Right ventricle myocardium inferior (tissue), 1 donor: ENCODE data around the gene CUX1. TPM values are rescaled to one million over a fixed set of nuclear protein-coding genes. Genes with fewer than 3 reads are reported as not detected.

Experiments
- ATAC-seq: fragments of 200-7000 bp; cut with Tn5 transposase; one replicate; pipeline ENCODE4 v1.9.1; 2020; ENCODE audit warnings: mild to moderate bottlenecking, moderate library complexity
- DNase-seq: peaks from one replicate; pipeline ENCODE4 v3.0.0; 2021; ENCODE audit errors: missing footprints
- intact Hi-C: fragments of 100-400 bp; cut with DNase I; formaldehyde crosslinking; loops from one replicate; pipeline ENCODE4 v1.11.0; 2022
- total RNA-seq: library from RNA; stranded (reverse); fragmentation: NEBNext Ultra II Directional; extraction: Animal tissue kit (Norgen Biotek cat#: 25700); gene quantifications from one replicate; pipeline ENCODE4 v1.2.1, GENCODE V29; 2021
- donor health status: DM: no; HTN: yes; CAD: no; lungs with severe emphysema.

Gene CUX1
- total RNA-seq, 1 donor from 2014 or later = 107 TPM

DNA sequence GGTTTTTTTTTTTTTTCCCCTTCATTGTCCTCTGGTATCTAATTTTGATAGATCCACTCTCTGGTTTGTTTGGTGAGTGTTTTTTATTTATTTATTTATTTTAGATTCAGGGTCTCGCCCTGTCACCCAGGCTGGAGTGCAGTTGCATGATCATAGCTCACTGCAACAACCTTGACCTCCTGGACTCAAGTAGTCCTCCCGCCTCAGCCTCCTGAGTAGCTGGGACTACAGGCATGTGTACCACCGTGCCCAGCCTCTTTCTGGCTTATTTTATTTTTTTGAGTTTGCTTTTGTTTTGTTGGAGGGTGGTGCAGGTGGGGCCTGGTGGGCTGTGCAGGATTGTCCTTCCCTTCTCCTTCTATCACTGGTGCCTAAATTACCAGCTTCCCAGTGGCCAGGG, 282.0 kb downstream of the CUX1 start:
- DNase-seq = no peak
- no peak for ATAC-seq
- intact Hi-C loops = no loop called here

DNA sequence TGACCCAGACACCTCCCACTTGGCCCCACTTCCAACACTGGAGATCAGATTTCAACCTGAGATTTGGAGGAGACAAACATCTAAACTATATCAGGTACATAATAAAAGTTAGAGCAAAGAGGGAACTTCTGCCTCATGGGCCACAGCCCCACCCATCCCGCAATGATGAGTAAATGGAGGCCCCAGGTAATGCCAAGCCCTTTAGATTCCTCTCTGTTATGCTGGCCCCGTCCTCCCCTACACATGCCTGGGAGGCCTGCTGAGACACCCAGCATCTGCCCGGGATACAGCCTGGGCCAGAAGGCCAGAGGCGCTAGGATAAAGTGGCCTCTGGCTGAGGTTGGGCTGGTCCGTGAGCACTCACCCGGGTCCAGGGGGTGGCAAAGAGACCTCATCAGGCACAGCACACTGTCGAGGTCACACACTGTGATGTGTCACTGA, 283.7 kb downstream of the CUX1 start:
- DNase-seq (no peak), ATAC-seq (no peak)
- intact Hi-C loops = no loop called here

DNA sequence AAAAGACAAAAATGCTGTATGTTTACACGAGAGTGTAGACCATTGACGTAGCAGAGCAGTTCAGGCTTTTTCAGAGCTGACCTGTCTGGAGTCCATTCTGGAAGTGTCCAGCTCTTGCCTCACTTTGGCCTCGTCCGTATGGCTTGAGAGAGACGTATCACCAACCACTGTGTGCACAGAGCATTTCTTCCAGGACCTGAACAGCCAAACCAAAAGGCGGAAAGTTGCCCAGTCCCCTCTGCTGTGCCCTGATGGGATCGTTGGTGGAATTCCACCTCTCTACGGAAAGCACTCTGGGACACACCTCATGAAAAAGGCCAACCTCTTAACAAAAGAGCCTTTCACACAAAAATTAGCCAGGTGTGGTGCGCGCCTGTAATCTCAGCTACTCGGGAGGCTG, 284.5 kb downstream of the CUX1 start:
- intact Hi-C loops = no loop called here
- no peak for DNase-seq
- no peak for ATAC-seq

DNA sequence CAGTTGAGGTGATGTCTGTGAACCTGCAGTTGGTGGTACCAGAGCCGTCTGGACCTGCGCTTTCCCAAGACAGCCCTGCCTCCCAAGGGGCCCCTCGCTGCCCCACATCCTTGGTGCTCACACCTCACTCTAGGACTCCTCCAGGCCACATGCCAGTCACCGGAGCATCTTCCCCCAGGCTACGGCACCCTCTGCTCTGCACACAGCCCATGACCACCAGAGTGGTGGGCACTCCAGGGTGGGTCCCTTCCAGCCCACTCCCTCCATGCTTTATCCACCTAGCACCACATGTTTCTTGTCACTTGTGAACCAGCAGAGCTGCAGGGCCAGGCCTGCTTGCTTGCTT, 285.6 kb downstream of the CUX1 start:
- no peak for ATAC-seq
- DNase-seq = no peak

DNA sequence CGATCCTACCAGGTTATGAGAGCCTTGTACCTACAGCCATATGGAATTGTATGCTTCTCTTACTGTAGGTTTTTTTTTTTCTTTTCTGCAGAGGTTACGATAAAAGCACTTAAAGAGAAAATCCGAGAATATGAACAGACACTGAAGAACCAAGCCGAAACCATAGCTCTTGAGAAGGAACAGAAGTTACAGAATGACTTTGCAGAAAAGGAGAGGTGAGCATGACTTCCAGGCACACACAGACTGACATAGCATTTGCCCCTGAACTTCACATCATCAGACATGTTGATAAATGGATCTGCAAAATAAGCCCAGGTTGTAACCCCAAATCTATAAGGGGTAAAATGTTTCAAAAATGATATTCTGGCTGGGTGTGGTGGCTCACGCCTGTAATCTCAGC, 286.8 kb downstream of the CUX1 start:
- ATAC-seq (no peak), DNase-seq (no peak)
- intact Hi-C loops = no loop called here

More for the DNA sequence above, 285.6 kb downstream of the CUX1 start:
- intact Hi-C loops = no loop called here

DNA sequence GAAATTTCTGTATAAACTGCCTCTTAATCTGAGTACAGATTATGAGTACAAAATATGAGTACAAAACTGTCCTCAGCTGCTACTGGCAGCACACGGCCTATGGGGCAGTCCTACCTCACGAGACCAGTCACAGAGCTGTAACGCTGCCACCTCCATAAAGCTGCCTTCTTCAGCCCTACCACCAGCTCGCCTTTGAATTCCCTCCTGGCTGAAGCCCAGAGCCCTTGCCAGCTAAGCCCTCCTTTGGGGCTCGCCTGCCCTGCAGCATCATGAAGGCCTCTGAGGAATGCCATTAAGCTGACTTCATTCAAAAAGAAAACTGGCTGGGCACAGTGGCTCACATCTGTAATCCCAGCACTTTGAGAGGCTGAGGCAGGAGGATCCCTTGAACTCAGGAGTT, 289.2 kb downstream of the CUX1 start:
- intact Hi-C loops = no loop called here
- DNase-seq = no peak
- ATAC-seq = no peak

DNA sequence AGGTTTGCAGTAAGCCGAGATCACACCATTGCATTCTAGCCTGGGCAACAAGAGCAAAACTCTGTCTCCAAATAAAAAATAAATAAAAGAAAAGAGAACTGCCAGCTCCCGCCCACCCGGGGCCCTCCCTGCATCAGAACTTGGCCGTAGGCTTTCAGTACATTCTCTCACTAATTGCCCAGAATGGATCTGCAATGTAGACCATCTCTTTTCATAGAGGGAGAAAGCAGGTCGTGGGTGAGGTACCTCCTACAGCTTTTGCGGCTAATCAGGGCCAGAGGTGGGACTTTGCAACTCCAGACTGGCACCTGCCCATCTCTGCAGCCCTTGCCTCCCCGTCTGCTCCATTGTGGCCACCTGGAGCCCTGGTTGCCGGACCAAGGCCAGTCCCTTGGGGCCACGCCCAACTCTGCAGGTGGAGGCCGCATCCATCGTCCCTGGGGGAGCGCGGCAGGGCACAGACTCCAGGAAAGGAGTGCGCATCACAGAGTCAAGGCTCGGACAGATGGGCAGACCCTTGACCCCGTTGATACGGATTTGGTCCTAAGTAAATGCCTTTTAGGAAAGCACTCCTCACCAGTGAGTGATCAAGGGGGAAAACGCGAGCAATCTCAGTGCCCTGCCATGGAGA, 290.2 kb downstream of the CUX1 start:
- intact Hi-C loops = no loop called here
- DNase-seq = no peak
- no peak for ATAC-seq

DNA sequence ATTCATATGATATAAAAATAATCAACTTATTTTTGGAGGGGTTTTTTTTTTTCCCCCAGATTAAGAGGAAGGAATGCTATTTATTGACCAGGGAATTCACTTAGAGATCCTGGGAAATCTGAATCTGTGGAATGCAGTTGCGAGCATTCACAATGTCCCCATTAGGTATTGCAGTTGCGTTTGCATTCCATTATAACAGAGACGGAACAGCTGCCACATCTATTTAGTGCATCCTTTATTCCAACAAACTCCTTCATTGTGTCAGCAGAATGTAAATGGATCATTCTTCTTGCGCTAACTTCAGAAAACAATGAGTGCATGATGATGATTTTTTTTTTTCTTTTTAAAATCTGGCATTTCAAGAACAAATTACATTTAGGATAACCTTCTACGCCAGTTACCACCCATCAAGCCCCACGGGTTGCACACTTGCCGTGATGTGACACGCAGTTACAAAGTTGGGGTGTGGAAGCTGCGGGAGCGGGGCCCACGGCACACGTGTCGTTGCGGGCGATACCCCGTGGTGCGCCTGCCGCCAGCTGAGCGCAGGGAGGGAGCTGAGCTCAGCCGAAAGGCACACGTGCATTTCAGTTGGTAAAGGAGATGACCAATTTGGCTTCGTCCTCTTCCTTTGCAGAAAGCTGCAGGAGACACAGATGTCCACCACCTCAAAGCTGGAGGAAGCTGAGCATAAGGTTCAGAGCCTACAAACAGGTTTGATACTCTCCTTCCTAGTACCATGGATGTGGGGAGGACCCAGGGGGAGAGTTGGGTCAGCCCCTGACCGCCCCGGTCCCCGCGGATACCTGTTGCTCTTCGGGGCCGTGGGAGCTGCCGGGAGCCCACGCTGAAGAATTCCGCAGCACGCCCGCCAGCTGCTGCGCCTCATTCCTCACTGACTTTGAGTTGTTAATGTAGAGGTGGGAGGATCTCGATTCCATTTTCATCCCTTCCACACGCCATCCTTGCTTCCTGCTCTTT, 293.9 kb downstream of the CUX1 start:
- DNase-seq (no peak), ATAC-seq (no peak)
- intact Hi-C loops = no loop called here

DNA sequence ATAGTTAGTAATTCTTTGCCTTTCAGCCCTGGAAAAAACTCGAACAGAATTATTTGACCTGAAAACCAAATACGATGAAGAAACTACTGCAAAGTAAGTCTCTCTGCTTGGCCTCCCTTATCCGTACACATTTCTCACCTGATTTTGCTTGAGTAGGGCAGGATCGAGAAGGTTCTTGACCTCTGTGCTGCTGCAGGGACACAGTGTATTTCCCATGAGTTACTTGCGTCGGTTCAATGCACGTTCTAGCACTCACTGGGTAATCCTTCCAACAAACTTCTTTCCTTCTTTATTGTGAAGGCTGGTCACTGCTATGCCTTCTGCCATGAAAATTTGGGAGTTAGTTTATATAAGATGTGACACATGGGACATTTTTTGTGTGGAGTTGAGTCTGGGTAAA, 297.8 kb downstream of the CUX1 start:
- intact Hi-C loops = no loop called here
- DNase-seq (no peak), ATAC-seq (no peak)

DNA sequence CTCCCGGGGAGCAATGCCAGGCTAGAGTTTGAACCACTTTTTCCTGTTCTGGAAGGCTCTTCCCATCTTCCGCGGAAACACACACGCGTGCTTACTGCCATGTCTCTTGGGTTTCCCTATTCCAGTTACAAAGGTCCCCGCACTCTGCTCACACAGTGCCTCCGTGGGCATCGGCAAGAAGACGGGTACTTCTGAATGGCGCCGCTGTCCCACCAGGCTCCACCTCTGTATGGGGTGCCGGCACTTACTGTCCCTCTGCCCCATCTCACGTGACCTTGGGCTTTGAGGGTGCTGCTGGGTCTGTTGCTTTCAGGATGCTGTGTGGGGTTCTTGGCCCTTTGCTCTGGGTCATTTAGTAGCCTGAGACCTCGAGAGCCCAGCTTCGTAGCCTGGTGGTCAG, 298.5 kb downstream of the CUX1 start:
- DNase-seq (no peak), ATAC-seq (no peak)
- intact Hi-C loops = no loop called here

DNA sequence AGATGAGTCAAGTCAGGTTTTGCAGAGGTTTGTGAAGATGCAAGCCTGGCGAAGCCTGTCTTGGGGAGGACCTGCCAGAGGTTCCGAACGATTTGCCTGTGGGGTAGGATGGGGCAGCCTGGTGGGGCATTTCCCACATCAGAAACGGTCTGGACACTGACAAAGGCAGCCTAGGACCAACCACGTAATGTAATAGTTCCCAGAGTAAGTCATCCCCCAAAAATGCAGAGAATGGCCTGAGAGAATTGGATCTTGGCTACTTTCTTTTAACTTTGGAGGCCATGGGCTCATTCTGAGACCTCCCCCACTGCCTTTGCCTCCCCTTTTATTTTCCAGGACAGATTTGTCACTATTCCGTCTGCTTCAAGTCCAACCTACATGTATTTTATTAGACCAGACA, 300.3 kb downstream of the CUX1 start:
- intact Hi-C loops = no loop called here
- ATAC-seq = no peak
- DNase-seq = no peak

DNA sequence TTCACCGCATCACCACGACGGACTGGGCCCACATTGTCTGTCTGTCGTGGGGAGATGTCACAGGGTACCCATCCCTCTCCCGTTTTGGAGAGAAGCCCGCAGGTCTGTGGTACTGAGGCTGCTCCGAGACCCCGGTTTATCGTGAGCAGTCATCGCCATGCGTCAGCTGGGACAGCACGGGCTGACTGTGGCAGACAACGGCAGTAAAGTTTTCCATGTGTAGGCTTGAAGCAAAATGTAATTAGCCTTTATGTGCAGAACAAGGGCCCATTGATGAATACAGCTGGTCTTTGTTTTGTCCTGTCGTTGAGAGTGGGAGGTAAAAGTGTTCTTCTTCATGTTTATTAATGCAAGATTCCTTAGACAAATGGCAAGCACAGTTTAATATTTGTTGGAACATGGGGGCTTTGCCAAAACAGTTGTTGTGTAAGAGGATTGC, 301.8 kb downstream of the CUX1 start:
- intact Hi-C loops = no loop called here
- no peak for DNase-seq
- peak; percentile 55 for ATAC-seq

DNA sequence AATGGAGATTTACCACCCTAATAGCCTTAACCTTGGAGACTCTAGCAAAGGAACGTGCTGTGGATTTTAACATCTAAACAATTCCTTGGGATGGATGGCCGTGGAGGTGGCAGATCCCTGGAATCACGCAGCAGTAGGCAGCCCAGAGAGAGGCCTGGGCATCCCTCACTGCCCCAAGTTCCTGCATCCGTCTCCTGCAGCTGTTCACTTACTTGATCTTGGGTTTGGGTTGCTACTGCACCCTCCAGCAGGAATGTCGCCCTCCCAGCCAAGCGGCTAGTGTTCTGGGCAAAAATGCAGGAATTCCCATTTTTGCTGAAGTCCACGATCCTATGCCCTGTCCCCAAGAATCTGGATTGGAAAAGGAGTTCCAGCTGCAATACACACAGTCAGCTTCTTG, 302.5 kb downstream of the CUX1 start:
- DNase-seq (no peak), ATAC-seq (no peak)
- intact Hi-C loops = loop anchor here (10.0 kb wide), 1 partner anchor 305 kb away; the partner anchor contains the start of gene CUX1

DNA sequence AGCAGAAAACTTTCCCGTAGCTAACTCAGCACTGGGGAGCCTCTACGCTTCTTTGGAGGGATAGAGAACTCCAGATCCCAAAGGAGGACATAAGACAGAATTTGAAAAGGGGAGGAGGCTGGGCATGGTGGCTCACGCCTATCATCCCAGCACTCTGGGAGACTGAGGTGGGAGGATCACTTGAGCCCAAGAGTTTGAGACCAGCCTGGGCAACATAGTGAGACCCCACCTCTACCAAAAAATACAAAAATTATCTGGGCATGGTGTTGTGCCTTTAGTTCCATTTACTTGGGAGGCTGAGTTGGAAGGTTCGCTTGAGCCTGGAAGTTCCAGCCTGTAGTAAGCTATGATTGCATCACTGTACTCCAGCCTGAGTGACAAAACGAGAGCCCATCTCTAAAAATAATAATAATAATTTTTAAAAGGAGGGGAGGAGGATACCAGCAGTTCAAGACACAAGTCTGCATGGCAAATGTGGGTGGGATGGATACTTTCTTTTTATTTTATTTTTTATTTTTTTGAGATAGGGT, 303.3 kb downstream of the CUX1 start:
- no peak for DNase-seq
- intact Hi-C loops = loop anchor here (10.0 kb wide), 1 partner anchor 306 kb away; the partner anchor contains the start of gene CUX1
- ATAC-seq = no peak

DNA sequence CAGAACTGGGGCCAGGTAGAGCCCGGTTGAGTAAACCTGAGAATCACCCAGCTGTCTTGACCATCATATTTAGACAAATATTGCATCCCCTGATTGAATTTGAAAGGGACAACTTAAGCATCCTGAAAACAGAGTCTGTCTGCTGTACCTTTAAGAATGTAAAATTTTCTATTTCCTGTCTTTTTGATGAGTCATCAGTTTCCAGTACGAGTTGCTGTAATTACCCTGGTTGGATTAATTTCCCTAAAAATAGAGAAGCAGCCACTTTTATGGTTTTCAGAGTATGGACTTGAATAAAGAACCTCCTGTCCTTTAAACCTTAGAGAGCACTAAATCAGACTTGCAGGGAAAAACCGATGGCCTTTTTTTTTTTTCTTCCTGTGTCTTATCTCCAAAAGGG, 304.6 kb downstream of the CUX1 start:
- ATAC-seq (no peak), DNase-seq (no peak)
- intact Hi-C loops = loop anchor here (10.0 kb wide), 1 partner anchor 307 kb away; the partner anchor contains the start of gene CUX1

DNA sequence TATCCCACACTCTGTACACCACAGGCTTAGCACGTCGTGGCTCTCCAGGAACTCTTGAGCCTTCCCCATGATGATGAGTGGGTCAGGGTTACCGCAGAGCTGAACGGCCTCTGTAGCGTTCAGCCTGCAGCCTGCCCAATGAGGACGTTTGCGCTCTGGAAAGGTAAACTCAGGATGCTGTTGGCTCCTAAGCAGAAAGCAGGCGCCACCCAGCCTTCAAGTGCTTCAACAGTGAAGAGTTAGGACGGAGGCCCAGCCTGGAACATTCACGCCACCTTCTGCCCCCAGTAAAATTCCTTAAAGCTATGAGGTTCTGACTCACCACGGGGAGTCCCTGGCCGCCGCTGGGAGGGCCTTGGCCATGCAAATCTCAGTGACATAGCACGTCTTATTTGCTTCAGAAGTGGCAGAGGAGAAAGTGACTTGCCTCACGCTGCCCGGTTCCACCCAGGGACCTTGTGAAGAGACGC, 307.7 kb downstream of the CUX1 start:
- DNase-seq (no peak), ATAC-seq (peak; percentile 90)

DNA sequence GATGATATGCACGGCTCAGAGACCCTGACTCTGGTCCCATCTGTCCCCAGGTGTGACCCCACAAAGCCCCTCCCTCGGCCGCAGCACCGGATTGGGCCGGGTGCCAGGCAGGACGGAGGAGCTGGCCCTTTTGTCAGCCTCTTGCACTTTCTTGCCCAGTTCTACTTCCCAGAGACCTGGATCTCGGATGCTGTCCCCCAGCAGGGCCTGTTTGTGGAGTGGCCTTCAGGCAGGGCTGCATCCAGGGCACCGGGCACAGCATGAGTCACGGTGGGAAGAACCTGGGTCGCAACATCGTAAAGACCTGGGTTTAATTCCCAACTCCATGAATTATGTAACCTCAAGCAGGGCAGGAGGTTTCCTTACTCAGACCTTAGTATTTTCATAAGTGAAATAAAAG, 310.9 kb downstream of the CUX1 start:
- DNase-seq (no peak), ATAC-seq (no peak)
- intact Hi-C loops = loop anchor here (10.0 kb wide), 1 partner anchor 314 kb away; the partner anchor contains the start of gene CUX1

More for the DNA sequence above, 307.7 kb downstream of the CUX1 start:
- intact Hi-C loops = loop anchor here (10.0 kb wide), 1 partner anchor 310 kb away; the partner anchor contains the start of gene CUX1

DNA sequence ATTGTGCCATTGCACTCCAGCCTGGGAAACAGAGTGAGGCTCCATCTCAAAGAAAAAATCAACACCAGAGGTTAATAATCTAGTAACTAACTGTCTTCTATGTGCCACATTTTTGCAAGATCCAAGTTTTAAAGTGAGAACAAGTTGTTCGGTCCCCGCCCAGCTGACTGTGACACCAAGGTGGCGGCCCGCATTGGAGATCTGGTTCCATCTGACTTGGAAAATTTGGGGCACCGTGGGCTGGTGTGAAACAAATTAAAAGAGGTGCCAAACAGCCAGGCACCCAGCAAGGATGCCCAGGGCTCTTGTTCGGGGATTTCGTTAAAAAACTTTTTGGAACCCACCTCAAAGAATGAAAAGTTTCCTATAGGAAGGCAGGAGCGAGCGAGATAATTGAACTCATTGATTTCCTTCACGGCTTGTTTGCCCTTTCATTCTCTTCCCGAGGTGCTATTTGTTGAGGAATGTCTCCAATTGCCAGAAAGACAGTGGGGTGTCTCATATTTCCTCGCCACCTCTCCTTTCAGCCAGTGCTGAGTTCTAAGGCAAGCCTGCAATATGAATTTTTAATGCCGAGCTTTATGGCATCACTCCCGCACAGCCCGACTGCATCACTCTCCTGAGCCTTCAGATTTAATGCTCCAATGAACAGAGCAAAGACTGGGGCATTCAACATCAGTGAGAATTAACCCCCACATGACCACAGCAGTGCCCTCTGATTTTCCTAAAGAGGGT, 312.4 kb downstream of the CUX1 start:
- intact Hi-C loops = loop anchor here (10.0 kb wide), 1 partner anchor 315 kb away; the partner anchor contains the start of gene CUX1
- DNase-seq (no peak), ATAC-seq (no peak)
